ENCODE data around the gene SUN3.
"Not testable (repeated sequence)": the region's sequence is repeated elsewhere in the genome, so short reads cannot be mapped to it uniquely, and the experiment has no call there.

Gene SUN3

GRCh38 chr7:47942651-47943050 is 86.3 kb downstream of the SUN3 start:
- DNase-seq, result not testable (repeated sequence)

- DNase-seq, result no peak
These were observed 86.8 kb downstream of the SUN3 start for GRCh38 chr7:47942132-47942531.

- no peak for DNase-seq
These were observed 87.6 kb downstream of the SUN3 start for GRCh38 chr7:47941136-47941844.

- DNase-seq, result no peak
These were observed 88.6 kb downstream of the SUN3 start for GRCh38 chr7:47940088-47941013.

GRCh38 chr7:47939425-47940036 is 89.4 kb downstream of the SUN3 start:
- DNase-seq, result no peak

- DNase-seq, result no peak
These were observed 90.2 kb downstream of the SUN3 start for GRCh38 chr7:47938574-47939165.

GRCh38 chr7:47937711-47938573 is 91.0 kb downstream of the SUN3 start:
- no peak for DNase-seq

Data from NCI-H2227 treated with DMSO at 0.1 percent for 48 hours (cell line).